Measurements from ENCODE around the gene TMEM198.

The TMEM198 gene, protein sequence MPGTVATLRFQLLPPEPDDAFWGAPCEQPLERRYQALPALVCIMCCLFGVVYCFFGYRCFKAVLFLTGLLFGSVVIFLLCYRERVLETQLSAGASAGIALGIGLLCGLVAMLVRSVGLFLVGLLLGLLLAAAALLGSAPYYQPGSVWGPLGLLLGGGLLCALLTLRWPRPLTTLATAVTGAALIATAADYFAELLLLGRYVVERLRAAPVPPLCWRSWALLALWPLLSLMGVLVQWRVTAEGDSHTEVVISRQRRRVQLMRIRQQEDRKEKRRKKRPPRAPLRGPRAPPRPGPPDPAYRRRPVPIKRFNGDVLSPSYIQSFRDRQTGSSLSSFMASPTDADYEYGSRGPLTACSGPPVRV

GRCh38 chr2:219543596-219544358 is at the start of gene TMEM198, which contains the start of gene CHPF:
Gene TMEM198 (plus strand): TSS chr2:219544028. CDS start chr2:219544728, 700 bp downstream.
Gene CHPF (minus strand): TSS chr2:219543809. CDS start chr2:219543538, 271 bp downstream.
- TF ChIP-seq, protein P1, sequence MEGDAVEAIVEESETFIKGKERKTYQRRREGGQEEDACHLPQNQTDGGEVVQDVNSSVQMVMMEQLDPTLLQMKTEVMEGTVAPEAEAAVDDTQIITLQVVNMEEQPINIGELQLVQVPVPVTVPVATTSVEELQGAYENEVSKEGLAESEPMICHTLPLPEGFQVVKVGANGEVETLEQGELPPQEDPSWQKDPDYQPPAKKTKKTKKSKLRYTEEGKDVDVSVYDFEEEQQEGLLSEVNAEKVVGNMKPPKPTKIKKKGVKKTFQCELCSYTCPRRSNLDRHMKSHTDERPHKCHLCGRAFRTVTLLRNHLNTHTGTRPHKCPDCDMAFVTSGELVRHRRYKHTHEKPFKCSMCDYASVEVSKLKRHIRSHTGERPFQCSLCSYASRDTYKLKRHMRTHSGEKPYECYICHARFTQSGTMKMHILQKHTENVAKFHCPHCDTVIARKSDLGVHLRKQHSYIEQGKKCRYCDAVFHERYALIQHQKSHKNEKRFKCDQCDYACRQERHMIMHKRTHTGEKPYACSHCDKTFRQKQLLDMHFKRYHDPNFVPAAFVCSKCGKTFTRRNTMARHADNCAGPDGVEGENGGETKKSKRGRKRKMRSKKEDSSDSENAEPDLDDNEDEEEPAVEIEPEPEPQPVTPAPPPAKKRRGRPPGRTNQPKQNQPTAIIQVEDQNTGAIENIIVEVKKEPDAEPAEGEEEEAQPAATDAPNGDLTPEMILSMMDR (IDR thresholded peaks at IDR 0.05; ENCODE audit: insufficient read depth, low read depth, low read length, missing control alignments), result no peak

DNA sequence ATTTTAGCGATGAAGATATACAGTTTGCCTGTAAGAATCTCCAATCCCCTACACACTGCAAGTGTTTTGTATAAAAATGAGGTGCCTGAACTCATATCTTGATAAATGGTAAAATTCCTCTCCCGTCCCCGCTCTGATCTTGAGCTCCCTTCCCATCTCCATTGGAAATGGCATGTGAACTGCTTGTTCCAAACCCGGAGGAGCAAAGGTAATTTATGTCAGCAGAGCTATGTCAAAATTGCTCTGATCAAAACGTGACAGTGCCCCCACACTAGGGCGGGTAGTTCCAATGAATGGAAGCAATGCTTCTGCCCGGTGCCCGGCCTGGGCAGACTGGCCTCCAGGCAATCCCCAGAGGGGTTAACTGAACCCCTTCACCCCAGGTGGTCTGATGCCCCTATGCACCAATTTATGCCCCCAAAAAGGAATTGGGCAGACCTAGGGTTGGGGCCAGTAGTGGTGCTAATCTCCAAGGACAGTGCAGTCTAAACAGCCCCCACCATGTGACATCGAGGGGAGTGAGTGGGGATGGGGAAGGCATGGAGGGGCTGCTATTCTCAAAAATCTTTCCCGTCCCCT is 48.8 kb upstream of the TMEM198 start:
- DNase-seq (ENCODE audit: low read depth), result no peak
- TF ChIP-seq, protein P1 (IDR thresholded peaks at IDR 0.05; ENCODE audit: insufficient read depth, low read depth, low read length, missing control alignments), result no peak
- H3K4me3 ChIP-seq (ENCODE audit: low read length), result no peak overlapping the region

More at GRCh38 chr2:219543596-219544358, at the start of gene TMEM198, which contains the start of gene CHPF:
- peak; percentile 98 for DNase-seq (ENCODE audit: low read depth)
- H3K4me3 ChIP-seq (ENCODE audit: low read length), result peak within 1 kb of the TSS; percentile 79

GRCh38 chr2:219495531-219496122 is 48.2 kb upstream of the TMEM198 start:
- TF ChIP-seq, protein P1 (IDR thresholded peaks at IDR 0.05; ENCODE audit: insufficient read depth, low read depth, low read length, missing control alignments), result peak; percentile 62
- peak; percentile 64 for DNase-seq (ENCODE audit: low read depth)
- H3K4me3 ChIP-seq (ENCODE audit: low read length), result no peak overlapping the region

DNA sequence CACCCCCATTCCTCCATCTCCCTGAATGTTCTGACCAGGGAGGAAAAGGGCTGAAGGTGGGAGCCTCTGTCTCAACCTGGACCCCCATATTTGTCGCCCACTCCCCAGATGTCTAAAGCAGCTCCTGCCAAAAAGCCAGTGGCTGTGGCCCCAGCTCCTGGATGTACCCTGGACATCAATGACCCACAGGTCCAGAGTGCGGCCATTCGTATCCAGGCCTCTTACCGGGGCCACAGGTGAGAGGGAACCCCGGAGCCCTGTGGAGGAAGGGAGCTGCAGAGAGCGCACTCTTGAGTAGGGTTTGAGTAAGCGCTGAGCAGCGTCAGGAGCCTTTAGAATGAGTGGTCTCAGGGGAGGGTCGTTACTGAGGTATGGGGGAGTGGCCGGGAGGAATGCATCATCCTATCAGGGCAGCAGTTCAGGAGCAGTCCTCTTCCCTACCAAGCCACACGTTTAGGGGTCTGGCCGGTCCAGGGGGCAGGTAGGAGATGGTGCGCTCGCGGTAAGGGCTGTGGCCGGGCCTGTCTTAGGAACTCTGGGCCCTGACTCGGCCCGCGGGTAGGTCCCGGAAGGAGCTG is 47.5 kb upstream of the TMEM198 start:
- DNase-seq (ENCODE audit: low read depth), result no peak
- no peak overlapping the region for H3K4me3 ChIP-seq (ENCODE audit: low read length)

GRCh38 chr2:219496825-219497494 is 46.9 kb upstream of the TMEM198 start:
- peak; percentile 30 for DNase-seq (ENCODE audit: low read depth)
- TF ChIP-seq, protein P1 (IDR thresholded peaks at IDR 0.05; ENCODE audit: insufficient read depth, low read depth, low read length, missing control alignments), result no peak
- H3K4me3 ChIP-seq (ENCODE audit: low read length), result no peak overlapping the region

More for the DNA sequence above, 47.5 kb upstream of the TMEM198 start:
- TF ChIP-seq, protein P1 (IDR thresholded peaks at IDR 0.05; ENCODE audit: insufficient read depth, low read depth, low read length, missing control alignments), result no peak

All from epithelial cell of esophagus (primary cell).